Activated CD4-positive, alpha-beta T cell treated with anti-CD3 and anti-CD28 coated beads for 4 hours (primary cell): ENCODE results near the gene M6PR.

Source experiments
- DNase-seq, 2 donors: peaks; one replicate each; pipeline ENCODE4 v3.0.0-alpha.2; 2020

M6PR gene

DNA sequence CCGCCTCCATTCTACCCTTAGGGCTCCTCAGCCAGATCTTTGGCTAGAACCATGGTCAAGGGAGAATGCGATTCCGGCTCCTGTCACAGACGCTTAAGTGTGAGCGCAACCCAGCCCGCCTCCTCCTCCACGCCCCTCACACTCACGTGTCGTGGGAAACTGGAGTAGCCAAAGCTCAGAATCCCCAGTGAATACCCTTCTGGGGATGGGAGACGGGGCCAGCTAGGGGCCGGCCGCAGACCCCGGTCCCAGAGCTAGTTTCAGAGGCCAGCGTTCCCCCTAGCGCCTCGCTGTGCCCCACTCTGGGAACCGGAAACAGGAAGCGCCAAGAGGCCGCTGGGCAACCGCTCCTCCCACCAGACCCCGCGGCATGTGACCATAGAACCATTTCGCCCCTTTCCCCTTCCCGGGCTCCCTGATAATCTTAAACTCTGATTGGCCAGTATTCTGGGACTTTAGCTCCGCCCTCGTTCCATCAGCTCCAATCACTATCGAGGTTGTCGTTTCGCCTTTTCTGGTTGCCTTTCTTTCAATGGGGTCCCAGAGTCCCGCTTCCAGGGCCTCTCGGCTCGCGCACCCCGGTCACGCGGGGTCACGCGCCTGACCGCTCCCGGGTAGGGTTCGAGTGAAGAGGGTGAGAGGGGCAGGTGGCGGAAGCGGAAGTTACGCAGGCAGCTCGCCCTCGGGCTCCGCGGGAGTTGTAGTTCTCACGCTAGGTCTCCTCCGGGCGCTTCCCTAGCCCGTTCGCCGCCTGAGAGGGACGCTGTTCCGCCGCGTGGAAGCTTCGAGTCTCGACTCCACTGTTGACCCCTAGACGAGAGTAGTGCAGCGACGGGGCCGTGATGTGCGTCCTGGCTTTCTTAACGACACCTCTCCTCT is at the start of gene M6PR:
Gene M6PR, minus strand, starts transcription at position 304 of the 879 bp plus-strand sequence. CDS start 3,241 bp downstream, outside the sequence.
- DNase-seq: peak; percentile 85 to 90

DNA sequence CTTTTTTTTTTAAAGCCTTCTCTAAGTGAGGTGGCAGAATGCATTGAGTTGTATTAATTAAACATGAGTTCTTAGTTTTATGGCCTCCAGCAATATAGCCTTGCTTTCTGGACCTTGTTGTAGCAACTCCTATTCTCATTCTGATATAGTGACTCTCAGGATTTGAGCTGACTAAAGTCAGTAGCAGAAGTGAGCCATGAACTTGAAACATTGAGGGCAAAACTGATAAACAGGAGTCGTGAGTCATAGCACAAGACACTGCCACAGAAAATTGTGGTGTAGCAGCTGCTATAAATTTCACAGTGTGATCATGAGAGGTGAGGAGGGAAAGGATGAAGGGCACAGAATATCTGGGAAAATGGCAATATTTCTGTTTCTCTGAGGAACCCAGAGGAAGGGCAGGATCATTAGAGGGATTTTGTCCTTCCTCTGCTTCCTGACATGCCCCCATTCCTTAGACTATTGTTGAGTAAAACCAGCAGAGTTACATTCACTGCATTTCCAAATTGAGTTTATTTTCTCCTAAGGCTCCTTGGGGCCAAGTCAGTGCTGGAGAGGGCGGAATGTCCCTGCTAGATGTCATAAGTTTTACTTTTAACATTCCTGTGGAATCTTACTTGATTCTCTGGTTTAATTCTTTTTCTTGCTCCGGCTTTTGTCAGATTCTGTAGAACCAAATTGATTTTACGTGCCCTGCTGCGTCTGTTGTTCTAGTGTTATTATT is 47.4 kb upstream of the M6PR start:
- peak; percentile 30 for DNase-seq

DNA sequence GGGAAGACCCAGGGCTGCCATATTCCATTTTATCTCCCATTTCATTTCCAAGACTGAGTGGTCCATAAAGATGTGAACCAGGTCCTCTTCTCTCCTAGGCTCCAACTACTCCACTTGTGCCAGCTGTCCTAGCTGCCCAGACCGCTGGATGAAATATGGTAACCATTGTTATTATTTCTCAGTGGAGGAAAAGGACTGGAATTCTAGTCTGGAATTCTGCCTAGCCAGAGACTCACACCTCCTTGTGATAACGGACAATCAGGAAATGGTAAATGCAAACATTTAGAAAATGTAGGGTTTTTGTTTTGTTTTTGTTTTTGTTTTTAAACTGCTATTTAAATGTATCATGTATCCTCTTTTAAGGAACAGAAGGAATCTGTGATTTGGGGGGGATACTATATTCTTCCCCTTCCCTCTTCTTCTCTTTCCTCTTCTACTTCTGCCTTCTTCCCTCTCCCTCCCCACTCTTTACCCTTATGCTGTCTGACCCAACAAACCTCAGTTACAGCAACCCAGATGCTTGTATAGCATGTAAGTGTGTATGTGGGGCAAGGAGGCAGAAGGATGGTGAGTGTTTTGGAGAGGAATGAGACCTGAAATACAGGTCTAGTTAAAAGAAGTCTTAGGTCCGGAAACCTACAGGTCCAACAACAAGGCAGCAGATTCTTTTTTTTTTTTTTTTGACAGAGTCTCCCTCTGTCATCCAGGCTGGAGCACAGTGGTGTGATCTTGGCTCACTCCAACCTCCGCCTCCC is 45.8 kb upstream of the M6PR start:
- no peak for DNase-seq

DNA sequence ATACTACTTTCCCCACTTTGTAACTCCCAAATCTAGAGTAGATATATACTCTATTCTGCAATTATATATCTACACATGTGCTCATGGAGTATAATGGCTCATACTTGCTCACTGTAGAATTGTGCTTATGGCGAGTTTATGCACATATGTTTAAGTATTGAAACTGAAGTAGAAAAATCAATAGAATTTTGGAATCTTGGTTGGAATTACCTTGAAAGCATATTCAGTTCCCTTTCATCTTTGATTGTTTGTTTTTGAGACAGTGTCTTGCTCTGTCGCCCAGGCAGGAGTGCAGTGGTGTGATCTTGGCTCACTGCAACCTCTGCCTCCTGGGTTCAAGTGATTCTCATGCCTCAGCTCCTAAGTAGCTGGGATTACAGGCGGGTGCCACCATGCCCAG is 44.4 kb upstream of the M6PR start:
- DNase-seq: no peak

DNA sequence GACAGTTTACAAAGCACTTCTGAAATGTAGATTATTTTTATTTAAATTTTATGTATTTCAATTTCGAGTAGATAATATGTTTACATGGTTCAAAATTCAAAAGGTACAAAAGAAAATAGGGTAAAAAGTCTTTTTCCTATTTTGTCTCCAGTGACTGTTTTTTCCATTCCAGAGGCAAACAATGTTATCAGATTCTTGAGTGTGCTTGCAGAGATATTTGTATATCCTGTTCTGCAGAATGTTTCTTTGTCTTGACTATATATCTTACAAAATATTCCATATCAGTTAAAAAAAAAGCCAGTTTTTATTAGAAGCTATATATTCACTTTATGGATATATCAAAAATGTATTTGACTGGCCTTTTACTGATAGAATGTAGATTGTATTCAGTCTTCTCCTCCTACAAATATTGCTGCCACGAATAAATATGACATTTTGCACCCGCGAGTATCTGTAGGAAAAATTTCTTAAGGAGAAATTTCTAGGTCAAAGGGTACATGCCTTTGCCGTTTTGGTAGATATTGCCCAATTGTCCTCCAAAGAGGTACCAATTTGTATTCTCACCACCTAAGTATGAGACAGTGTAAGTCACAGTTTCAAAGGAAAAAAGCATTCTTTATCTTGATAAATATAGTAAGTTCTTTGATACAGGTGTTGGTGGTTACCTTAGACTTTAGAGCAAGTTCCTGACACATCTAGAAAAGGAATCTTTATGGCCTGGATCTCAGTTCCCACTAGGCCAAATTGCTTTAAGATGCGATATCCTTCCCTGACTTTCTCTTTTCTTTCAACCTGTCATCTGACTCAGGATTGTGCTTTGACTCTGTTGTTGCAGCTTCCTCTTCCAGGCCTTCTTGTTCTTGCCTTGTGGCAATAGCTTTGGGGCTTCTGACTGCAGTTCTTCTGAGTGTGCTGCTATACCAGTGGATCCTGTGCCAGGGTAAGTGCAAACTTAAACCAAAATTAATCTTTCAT is 42.2 kb upstream of the M6PR start:
- peak in 1 of 2 donors; percentile 8 for DNase-seq

DNA sequence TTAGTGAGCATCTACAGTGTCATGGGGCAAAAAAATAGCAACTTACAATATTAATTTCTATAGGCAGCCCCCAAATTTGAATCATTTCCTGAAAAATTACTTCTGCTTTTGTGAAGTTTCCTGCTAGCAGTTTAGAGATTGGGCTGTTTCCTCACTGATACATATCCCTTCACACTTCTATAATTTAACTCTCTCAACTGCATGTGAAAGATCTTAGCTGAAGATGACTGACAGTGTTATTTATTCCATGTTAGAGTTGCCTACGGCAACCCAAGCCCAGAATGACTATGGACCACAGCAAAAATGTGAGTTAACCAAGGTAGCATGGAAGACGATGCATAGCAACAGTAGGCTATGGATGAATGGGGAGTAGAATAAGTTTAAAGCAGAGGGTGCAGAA is 40.0 kb upstream of the M6PR start, which contains the start of gene KLRG1:
Gene KLRG1, plus strand, starts transcription at position 134 of the 400 bp plus-strand sequence. Its CDS starts 90 bp downstream, at position 224.
- DNase-seq: no peak

DNA sequence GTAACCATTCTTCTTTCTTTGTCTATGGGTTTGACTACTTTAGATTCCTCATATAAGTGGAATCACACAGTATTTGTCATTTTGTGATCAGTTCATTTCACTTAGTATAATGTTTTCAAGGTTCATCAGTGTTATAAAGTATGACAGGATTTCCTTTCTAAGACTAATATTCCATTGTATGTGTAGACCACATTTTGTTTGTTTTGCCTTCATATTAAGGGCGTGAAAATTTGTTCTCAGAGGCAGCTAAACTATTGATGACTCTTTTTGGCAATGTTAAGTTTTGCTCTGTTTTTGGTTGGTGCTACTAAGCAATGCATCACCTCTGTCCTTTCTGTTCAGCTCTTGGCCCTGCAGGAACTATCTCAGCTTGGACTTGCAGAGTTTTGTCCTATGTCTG is 38.2 kb upstream of the M6PR start:
- DNase-seq: no peak

DNA sequence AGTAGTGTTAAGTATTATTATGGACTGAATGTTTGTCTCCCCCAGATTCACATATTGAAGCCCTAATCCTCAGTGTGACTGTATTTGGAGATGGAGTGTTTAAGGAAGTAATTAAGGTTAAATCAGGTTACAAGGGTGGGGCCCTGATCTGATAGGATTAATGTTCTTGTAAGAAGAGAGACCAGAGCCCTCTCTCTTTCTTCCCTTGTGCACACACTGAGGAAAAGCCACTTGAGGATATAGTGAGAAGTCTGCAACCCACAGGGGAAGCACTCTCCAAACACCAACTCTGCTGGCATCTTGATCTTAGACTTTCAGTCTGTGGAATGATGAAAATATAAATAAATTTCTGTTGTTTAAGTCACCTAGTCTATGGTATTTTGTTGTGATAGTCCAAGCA is 37.7 kb upstream of the M6PR start:
- no peak for DNase-seq

DNA sequence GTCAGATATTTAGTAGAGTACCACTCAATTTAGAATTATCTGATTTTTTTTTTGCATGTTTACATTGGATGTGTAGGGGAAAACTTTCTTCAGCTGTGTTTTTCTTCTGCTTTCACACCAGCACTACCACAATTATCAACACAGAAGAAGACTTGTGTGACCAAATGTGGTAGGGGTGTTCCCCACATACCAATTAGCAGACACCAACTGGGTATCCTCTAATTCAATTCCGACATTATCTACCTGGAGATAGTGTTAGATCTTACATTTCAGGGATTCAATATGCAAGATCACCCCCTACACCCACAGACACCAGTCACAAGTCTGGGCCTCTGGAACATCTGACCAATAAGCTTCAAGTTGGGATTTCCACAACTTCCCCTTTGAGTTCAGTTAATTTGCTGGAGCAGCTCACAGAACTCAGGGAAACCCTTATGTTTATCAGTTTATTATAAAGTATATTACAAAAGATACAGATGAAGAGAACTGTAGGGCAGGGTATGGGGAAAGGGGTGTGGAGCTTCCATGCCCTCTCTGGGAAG is 35.8 kb upstream of the M6PR start:
- no peak for DNase-seq

DNA sequence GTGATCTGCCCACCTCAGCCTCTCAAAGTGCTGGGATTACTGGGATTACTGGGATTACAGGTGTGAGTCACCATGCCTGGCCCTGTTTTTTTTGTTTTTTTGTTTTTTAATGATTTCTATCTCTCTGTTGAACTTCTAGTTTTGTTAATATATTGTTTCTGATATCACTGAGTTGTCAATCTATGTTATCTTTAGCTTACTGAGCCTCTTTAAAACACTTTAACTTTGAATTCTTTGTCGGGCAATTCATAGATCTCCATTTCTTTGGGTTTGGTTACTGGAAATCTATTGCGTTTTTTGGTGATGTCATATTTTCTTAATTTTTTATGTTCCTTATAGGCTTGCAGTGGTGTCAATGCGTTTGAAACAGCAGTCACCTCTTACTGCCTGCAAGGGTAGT is 30.7 kb upstream of the M6PR start:
- no peak for DNase-seq

DNA sequence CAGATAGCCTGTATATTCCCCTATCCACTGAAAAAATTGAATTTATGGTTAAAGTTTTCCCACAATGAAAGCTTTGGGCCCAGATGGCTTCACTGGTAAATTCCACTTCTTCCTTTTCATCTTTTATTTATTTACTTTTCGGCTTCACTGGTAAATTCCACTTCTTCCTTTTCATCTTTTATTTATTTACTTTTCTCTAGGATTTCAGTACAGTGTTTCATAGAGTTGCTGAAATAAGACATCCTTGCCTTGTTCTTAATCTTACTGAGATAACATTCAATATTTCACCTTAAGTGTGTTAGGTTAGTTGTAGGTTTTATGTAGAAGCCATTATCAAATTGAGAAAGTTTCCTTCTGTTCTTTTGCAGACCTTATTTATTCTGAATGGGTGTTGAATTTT is 21.0 kb upstream of the M6PR start:
- no peak for DNase-seq

DNA sequence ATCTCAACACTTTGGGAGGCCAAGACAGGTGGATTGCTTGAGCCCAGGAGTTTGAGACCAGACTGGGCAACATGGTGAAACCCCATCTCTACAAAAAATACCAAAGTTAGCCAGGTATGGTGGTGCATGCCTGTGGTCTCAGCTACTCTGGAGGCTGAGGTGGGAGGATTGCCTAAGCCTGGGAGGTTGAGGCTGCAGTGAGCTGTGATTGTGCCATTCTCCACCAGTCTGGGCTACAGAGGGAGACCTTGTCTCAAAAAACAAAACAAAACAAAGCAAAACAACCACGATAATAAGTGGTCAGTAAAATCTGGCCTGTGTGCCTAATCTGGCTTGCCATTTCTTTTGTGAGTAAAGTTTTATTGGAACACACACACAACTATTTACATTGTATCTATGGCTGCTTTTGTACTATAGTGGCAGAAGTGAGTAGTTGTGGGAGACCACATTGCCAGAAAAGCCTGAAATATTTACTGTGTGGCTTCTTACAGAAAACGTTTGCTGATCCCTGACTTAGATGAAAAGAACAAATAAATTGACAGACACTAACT is 20.5 kb upstream of the M6PR start:
- DNase-seq: no peak

DNA sequence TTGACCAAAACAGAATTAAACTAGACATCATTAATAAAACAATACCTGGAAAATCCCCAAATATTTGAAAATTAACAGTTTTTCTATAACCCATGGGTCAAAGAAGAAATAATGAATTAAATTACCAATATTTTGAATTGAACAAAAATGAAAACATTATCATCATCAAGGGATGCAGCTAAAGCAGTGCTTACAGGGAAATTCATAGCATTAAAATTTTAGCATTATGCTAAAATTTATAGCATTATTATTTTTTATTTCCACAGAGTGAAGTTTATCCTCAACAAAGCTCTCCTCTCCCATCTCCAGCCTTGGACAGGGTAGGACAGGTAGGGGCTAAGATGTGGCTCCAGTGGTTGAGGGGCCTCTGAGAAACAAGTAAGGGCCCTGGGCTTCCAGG is 19.3 kb upstream of the M6PR start:
- no peak for DNase-seq

DNA sequence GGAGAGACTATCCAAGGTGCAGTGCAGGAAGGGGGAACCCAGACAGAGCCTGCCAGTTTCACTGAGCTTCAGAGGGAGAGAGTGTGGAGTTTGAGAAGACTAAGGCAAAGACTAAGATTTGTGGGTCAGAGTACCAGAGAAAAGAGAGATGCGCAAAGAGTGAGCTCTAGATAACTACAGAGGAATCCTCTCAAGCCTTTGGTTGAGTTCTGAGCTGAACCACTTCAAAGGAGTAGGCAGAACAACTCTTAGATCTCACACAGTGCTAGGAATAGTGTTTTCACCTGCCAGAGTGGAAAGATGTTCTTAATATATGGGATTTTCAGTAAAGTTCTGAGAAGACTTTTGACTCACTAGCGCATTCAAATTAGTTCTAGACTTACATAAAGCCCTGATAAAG is 10.7 kb upstream of the M6PR start:
- DNase-seq: peak in 1 of 2 donors; percentile 7

DNA sequence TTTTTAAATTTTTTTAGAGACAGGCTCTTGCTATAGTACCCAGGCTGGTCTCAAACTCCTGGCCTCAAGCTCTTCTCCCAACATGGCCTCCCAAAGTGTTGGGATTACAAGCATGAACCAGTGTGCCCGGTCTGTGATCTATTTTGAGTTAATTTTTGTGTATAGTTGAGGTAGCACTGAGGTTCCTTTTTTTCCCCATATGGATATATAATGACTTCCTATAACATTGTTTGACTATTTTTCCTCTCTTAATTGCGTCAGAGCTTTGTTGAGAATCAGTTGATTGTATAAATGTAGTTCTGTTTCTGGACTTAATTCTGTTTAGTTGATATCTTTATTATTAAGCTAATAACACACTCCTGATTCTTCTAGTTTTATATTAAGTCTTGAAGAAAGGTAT is 8.6 kb upstream of the M6PR start:
- no peak for DNase-seq

DNA sequence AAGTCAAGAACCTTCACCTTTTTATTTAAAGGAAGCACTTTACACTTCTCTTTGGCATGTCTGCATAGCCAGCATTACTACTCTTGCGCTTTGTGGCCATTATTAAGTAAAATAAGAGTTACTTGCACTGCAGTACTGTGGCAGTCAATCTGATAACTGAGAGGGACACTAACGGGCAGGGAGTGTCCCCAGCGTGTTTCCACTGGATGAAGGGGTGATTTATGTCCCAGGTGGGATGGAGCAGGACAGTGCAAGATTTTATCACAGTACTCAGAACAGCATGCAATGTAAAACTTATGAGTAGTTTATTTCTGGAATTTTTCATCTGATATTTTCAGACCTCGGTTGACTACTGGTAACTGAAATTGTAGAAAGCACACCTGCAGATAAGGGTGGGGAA is 8.1 kb upstream of the M6PR start:
- no peak for DNase-seq

DNA sequence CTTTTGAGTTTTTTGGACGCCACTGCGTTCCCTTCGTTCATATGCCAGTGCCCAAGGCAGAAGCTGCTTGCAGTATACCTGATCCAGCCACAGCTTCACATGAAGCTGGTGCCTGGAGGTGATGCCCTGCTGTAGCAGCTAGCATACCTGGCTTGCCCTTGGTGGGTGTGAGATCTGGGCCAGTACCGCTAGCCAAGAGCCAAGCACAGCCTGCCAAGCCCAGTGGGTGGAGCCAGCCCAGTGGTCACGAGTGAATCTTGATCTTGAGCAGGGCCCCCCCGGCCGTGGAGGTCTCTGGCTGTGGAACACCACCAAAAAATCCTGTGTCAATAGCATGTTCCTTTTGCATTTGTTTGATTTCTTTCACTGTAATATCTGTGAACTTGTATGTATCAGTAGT is 7.3 kb upstream of the M6PR start:
- DNase-seq: no peak

DNA sequence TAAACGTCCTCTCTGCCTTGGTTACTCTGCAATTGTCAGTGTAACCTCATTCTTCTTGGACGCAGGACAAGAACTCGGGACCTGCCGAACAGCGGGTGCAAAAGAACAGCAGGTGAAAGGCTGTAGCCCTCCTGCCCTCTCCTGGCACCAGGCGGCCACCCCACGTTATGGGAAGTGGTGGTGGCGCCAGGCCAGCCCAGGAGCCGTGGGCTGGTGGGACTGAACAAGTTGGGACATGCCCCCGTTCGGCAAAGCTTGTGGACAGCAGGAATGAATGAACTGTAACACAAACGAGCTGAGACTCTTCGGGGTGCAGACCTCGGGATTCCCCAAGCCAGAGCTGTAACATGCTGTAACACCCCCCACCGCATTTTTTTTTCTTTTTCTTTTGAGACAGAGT is 6.6 kb upstream of the M6PR start:
- no peak for DNase-seq

DNA sequence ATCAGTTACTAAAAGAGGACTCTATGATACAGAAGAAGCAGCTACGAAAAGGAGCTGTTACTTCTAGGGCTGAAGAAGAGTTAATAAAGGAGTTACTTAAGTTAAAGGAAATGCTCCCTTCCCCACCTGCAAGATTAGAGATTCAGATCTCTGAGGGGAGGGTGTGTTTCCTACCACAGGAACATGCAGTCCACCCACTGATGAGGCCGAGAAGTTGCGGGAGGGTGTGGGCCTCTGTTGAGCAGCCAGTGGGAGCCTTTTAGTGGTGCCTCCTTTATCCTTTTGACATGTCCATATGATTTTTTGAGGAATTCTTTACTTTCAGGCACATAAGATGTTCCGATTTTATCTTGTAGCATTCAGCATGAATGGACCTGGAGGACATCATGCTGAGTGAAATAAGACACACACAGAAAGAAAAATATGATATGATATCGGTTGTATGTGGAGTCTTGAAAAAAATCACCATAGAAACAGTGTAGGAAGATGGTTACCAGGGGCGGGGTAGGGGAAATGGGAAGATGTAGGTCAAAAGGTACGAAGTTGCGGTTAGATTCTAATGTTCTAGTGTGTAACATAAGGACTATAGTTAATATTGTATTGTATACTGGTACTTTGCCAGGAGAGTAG is 4.4 kb upstream of the M6PR start:
- peak; percentile 49 to 61 for DNase-seq

DNA sequence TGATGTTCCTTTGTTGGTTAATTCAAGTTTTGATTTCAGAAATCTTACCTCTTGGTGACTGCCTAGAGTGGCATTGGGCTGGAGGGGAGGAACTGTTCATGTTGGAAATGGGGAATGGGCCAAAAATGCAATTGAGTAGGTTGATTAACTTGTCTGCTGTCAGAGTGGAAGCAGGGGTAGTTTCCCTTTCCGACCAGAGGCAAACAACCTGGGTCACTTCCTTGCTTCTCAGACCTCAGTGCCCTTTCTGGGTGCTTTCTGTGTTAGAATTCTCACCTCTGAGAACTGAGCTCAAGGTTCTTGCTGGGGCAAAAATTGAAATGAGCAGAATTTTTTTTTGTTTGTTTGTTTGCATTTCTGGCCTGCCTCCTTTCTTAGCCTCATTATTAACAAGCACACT is 2.3 kb upstream of the M6PR start:
- peak in 1 of 2 donors; percentile 21 for DNase-seq
